HEK293 (cell line): ENCODE data around the gene DDO.

Experiments
- CTCF ChIA-PET: fragments of 350-600 bp; formaldehyde crosslinking; extraction: SDS; loops from one replicate; lab custom pipeline; 2021; ENCODE audit warnings: antibody characterized with exemption; lab: Yijun Ruan, JAX
- POLR2A ChIA-PET: fragments of 300-600 bp; formaldehyde crosslinking; extraction: SDS; loops from one replicate; lab custom pipeline; 2020; ENCODE audit warnings: antibody characterized with exemption, inconsistent platforms; lab: Yijun Ruan, JAX
- H3K27ac ChIP-seq: fragments of 200-500 bp; sonication (Bioruptor generic); 2 replicates; pipeline ENCODE4 v1.5.1; 2014; ENCODE audit warnings: low read depth, low read length, control low read depth, inconsistent platforms; ENCODE audit errors: extremely low read depth
- H3K36me3 ChIP-seq, 2 experiments: fragments of 200-500 bp in 1 of 2; sonication (Bioruptor generic) in 1 of 2; 1 replicate in 1 of 2; 2 replicates in 1 of 2; pipeline ENCODE4 v1.5.1; 2014 to 2017; ENCODE audit warnings: inconsistent platforms in 2 of 2, low read length in 2 of 2; ENCODE audit not compliant: control insufficient read depth in 2 of 2, insufficient read depth in 1 of 2
- H3K4me1 ChIP-seq: fragments of 200-500 bp; sonication (Bioruptor generic); 2 replicates; pipeline ENCODE4 v1.5.1; 2014; ENCODE audit warnings: mild to moderate bottlenecking, low read length, inconsistent platforms; ENCODE audit not compliant: control insufficient read depth, insufficient read depth
- H3K4me3 ChIP-seq: 2 replicates; pipeline ENCODE4 v1.5.1; 2011; ENCODE audit warnings: low read depth, mild to moderate bottlenecking, control low read depth, low read length, moderate library complexity
- H3K9me3 ChIP-seq: fragments of 200-500 bp; sonication (Bioruptor generic); 2 replicates; pipeline ENCODE4 v1.5.1; 2014; ENCODE audit warnings: low read depth, low read length, inconsistent platforms; ENCODE audit not compliant: control insufficient read depth, insufficient read depth
- BCL11B ChIP-seq: fragments of 450-650 bp; formaldehyde crosslinking; IDR thresholded peaks from 2 replicates; pipeline ENCODE4 v1.5.1; 2016; ENCODE audit warnings: low read depth, missing biosample characterization, missing genetic modification characterization
- KLF10 ChIP-seq: fragments of 450-650 bp; IDR thresholded peaks from 2 replicates; pipeline ENCODE4 v1.5.1; 2018; ENCODE audit warnings: missing biosample characterization, mild to moderate bottlenecking, missing genetic modification characterization
- MZF1 ChIP-seq: fragments of 450-650 bp; formaldehyde crosslinking; IDR thresholded peaks from 2 replicates; pipeline ENCODE4 v1.5.1; 2017; ENCODE audit warnings: missing biosample characterization, missing genetic modification characterization, borderline replicate concordance
- ZNF114 ChIP-seq: fragments of 450-650 bp; formaldehyde crosslinking; IDR thresholded peaks from 2 replicates; pipeline ENCODE4 v1.5.0; 2017; ENCODE audit warnings: missing biosample characterization, missing genetic modification characterization
- ZNF132 ChIP-seq: fragments of 450-650 bp; formaldehyde crosslinking; IDR thresholded peaks from 2 replicates; pipeline ENCODE4 v1.5.1; 2017; ENCODE audit warnings: missing biosample characterization, missing genetic modification characterization, borderline replicate concordance
- ZNF138 ChIP-seq: fragments of 450-650 bp; formaldehyde crosslinking; IDR thresholded peaks from 2 replicates; pipeline ENCODE4 v1.5.1; 2016; ENCODE audit warnings: missing biosample characterization, missing genetic modification characterization, borderline replicate concordance
- ZNF174 ChIP-seq: fragments of 450-650 bp; formaldehyde crosslinking; IDR thresholded peaks from 2 replicates; pipeline ENCODE4 v1.5.0; 2017; ENCODE audit warnings: missing biosample characterization, mild to moderate bottlenecking, missing genetic modification characterization
- ZNF184 ChIP-seq: fragments of 450-650 bp; IDR thresholded peaks from 2 replicates; pipeline ENCODE4 v1.5.1; 2018; ENCODE audit warnings: missing biosample characterization, mild to moderate bottlenecking, missing genetic modification characterization
- ZNF202 ChIP-seq: fragments of 450-650 bp; formaldehyde crosslinking; IDR thresholded peaks from 2 replicates; pipeline ENCODE4 v1.5.1; 2016; ENCODE audit warnings: missing biosample characterization, missing genetic modification characterization, borderline replicate concordance
- ZNF214 ChIP-seq: fragments of 450-650 bp; formaldehyde crosslinking; IDR thresholded peaks from 2 replicates; pipeline ENCODE4 v1.5.1; 2017; ENCODE audit warnings: missing biosample characterization, mild to moderate bottlenecking, missing genetic modification characterization, borderline replicate concordance
- ZNF221 ChIP-seq: fragments of 450-650 bp; formaldehyde crosslinking; IDR thresholded peaks from 2 replicates; pipeline ENCODE4 v1.5.1; 2017; ENCODE audit warnings: missing biosample characterization, missing genetic modification characterization, borderline replicate concordance
- ZNF324 ChIP-seq: fragments of 450-650 bp; formaldehyde crosslinking; IDR thresholded peaks from 2 replicates; pipeline ENCODE4 v1.5.1; 2016; ENCODE audit warnings: missing biosample characterization, missing genetic modification characterization
- ZNF426 ChIP-seq: fragments of 450-650 bp; formaldehyde crosslinking; IDR thresholded peaks from 2 replicates; pipeline ENCODE4 v1.5.1; 2017; ENCODE audit warnings: missing biosample characterization, missing genetic modification characterization, mild to moderate bottlenecking, inconsistent platforms, moderate library complexity
- ZNF501 ChIP-seq: fragments of 450-650 bp; formaldehyde crosslinking; IDR thresholded peaks from 2 replicates; pipeline ENCODE4 v1.5.1; 2016; ENCODE audit warnings: missing biosample characterization, missing genetic modification characterization
- ZNF521 ChIP-seq: fragments of 450-650 bp; formaldehyde crosslinking; IDR thresholded peaks from 2 replicates; pipeline ENCODE4 v1.5.1; 2017; ENCODE audit warnings: missing biosample characterization, mild to moderate bottlenecking, missing genetic modification characterization
- ZNF529 ChIP-seq: fragments of 450-650 bp; formaldehyde crosslinking; IDR thresholded peaks from 2 replicates; pipeline ENCODE4 v1.5.1; 2017; ENCODE audit warnings: missing genetic modification characterization, missing biosample characterization; ENCODE audit not compliant: insufficient replicate concordance
- ZNF555 ChIP-seq: fragments of 450-650 bp; formaldehyde crosslinking; conservative IDR thresholded peaks from 2 replicates; pipeline ENCODE4 v1.5.1; 2017; ENCODE audit warnings: missing biosample characterization, mild to moderate bottlenecking, missing genetic modification characterization, inconsistent platforms
- ZNF561 ChIP-seq: fragments of 450-650 bp; IDR thresholded peaks from 2 replicates; pipeline ENCODE4 v1.5.1; 2018; ENCODE audit warnings: missing biosample characterization, missing genetic modification characterization, borderline replicate concordance
- ZNF654 ChIP-seq: fragments of 450-650 bp; formaldehyde crosslinking; IDR thresholded peaks from 2 replicates; pipeline ENCODE4 v1.5.1; 2016; ENCODE audit warnings: low read depth, missing biosample characterization, missing genetic modification characterization
- ZNF701 ChIP-seq: fragments of 450-650 bp; formaldehyde crosslinking; IDR thresholded peaks from 2 replicates; pipeline ENCODE4 v1.5.1; 2016; ENCODE audit warnings: missing biosample characterization, missing genetic modification characterization
- ZNF837 ChIP-seq: fragments of 450-650 bp; formaldehyde crosslinking; IDR thresholded peaks from 2 replicates; pipeline ENCODE4 v1.5.1; 2016; ENCODE audit warnings: missing biosample characterization, missing genetic modification characterization
- ZXDB ChIP-seq: fragments of 450-650 bp; formaldehyde crosslinking; IDR thresholded peaks from 2 replicates; pipeline ENCODE4 v1.5.1; 2016; ENCODE audit warnings: missing biosample characterization, missing genetic modification characterization
- TF ChIP-seq, protein P1 (sequence below): fragments of 450-650 bp; formaldehyde crosslinking; IDR thresholded peaks from 2 replicates; pipeline ENCODE4 v1.5.1; 2016; ENCODE audit warnings: missing biosample characterization, missing genetic modification characterization
- TF ChIP-seq, protein P2 (sequence below): fragments of 450-650 bp; formaldehyde crosslinking; IDR thresholded peaks from 2 replicates; pipeline ENCODE4 v1.5.1; 2016; ENCODE audit warnings: missing biosample characterization, missing genetic modification characterization
- TF ChIP-seq, protein P3 (sequence below): fragments of 450-650 bp; formaldehyde crosslinking; IDR thresholded peaks from 2 replicates; pipeline ENCODE4 v1.5.1; 2016; ENCODE audit warnings: missing biosample characterization, missing genetic modification characterization

DDO gene

DNA sequence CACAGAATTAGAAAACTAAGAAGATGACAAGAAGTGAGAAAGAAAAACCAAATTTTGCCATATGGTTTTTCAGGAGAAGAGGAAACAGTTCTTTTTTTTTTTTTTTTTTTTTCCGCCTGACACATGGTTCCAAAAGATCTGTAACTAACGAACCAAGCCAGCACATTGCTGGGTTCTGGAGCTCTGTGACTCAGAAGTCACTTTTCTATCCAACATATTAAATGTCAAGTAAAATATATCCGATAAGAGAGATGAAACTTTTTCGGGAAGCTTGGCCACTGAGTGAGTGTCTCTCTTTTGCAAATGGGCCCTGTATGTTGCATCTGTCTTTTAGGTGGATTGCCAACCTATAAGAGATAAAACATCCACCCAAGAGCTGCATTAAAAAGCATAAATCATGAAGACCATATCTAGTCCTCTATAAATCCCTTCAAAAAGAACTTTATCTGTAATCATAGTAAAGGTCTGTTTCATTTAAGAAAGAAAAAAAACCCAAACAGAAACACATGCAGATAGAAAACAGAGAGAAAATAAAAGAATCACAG is 61.8 kb downstream of the DDO start:
- ChIA-PET CTCF (interaction anchor here (1.1 to 5.2 kb wide), 3 partner anchors 12 to 314 kb away, joined by 4 to 23 read pairs (median 5); no protein-coding TSS in a partner anchor), POLR2A (no interaction called here)
- Histone ChIP-seq H3K4me3 (no peak overlapping the region), H3K4me1 (no peaks in the 10 kb centered on the region; the same call in 1 of the 2 replicates), H3K36me3 (no peaks in the 10 kb centered on the region), H3K9me3 (no peaks in the 10 kb centered on the region), H3K27ac (no peak overlapping the region)
- TF ChIP-seq ZNF529 (no peak), ZNF174 (tag by site-specific recombination) (no peak), ZNF555 (tag by site-specific recombination) (no peak), ZNF521 (tag by site-specific recombination) (no peak), ZNF138 (tag by site-specific recombination) (no peak), ZNF501 (tag by site-specific recombination) (no peak), ZNF837 (no peak), ZNF114 (tag by site-specific recombination) (no peak)
- TF ChIP-seq, protein P1, sequence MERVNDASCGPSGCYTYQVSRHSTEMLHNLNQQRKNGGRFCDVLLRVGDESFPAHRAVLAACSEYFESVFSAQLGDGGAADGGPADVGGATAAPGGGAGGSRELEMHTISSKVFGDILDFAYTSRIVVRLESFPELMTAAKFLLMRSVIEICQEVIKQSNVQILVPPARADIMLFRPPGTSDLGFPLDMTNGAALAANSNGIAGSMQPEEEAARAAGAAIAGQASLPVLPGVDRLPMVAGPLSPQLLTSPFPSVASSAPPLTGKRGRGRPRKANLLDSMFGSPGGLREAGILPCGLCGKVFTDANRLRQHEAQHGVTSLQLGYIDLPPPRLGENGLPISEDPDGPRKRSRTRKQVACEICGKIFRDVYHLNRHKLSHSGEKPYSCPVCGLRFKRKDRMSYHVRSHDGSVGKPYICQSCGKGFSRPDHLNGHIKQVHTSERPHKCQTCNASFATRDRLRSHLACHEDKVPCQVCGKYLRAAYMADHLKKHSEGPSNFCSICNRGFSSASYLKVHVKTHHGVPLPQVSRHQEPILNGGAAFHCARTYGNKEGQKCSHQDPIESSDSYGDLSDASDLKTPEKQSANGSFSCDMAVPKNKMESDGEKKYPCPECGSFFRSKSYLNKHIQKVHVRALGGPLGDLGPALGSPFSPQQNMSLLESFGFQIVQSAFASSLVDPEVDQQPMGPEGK (tag by site-specific recombination) = no peak
- TF ChIP-seq, protein P2, sequence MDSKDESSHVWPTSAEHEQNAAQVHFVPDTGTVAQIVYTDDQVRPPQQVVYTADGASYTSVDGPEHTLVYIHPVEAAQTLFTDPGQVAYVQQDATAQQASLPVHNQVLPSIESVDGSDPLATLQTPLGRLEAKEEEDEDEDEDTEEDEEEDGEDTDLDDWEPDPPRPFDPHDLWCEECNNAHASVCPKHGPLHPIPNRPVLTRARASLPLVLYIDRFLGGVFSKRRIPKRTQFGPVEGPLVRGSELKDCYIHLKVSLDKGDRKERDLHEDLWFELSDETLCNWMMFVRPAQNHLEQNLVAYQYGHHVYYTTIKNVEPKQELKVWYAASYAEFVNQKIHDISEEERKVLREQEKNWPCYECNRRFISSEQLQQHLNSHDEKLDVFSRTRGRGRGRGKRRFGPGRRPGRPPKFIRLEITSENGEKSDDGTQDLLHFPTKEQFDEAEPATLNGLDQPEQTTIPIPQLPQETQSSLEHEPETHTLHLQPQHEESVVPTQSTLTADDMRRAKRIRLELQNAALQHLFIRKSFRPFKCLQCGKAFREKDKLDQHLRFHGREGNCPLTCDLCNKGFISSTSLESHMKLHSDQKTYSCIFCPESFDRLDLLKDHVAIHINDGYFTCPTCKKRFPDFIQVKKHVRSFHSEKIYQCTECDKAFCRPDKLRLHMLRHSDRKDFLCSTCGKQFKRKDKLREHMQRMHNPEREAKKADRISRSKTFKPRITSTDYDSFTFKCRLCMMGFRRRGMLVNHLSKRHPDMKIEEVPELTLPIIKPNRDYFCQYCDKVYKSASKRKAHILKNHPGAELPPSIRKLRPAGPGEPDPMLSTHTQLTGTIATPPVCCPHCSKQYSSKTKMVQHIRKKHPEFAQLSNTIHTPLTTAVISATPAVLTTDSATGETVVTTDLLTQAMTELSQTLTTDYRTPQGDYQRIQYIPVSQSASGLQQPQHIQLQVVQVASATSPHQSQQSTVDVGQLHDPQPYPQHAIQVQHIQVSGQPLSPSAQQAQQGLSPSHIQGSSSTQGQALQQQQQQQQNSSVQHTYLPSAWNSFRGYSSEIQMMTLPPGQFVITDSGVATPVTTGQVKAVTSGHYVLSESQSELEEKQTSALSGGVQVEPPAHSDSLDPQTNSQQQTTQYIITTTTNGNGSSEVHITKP (tag by site-specific recombination) = no peak

DNA sequence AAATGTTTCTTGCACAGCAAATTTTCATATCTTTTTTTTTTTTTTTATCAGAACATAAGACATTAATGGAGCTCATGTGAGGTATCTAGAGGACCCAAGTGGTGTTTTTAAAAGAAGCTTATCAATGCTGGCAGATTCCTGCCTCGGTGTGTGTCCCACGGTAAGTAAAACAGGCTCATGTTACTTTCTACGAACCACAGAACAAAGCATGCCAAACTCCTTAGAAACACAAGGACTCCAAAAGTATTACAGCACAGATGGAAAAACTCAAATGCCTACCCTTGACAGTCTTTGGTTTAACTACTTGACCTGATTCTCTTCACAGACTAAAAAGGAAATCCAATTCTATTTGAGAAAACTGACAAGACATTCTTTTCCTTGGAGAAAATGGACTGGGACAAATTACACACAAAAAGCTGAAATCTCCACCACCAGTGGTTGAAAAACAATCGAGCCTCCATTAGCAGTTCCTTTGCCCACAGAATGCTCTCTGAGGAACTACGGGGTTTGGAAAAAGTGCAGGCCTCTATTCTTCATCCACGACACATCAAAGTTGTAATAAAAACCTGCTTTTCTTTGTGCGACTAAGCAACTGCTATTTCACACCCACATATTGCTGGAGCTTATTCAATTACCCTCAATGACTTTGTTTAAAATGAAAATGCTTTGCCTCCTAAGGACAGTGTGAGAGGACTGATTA is 62.7 kb downstream of the DDO start:
- Histone ChIP-seq H3K27ac (no peak overlapping the region), H3K9me3 (no peaks in the 10 kb centered on the region), H3K4me3 (no peak overlapping the region), H3K4me1 (no peaks in the 10 kb centered on the region), H3K36me3 (no peaks in the 10 kb centered on the region)
- CTCF ChIA-PET = interaction anchor here (0.8 to 5.2 kb wide), 4 partner anchors 11 to 329 kb away, joined by 3 to 23 read pairs (median 4); no protein-coding TSS in a partner anchor
- POLR2A ChIA-PET = interaction anchor here (0.7 kb wide), 1 partner anchor 514 kb away, joined by 6 read pairs; no protein-coding TSS in a partner anchor
- TF ChIP-seq BCL11B = no peak
- no peak for TF ChIP-seq ZNF701 (tag by site-specific recombination)

DNA sequence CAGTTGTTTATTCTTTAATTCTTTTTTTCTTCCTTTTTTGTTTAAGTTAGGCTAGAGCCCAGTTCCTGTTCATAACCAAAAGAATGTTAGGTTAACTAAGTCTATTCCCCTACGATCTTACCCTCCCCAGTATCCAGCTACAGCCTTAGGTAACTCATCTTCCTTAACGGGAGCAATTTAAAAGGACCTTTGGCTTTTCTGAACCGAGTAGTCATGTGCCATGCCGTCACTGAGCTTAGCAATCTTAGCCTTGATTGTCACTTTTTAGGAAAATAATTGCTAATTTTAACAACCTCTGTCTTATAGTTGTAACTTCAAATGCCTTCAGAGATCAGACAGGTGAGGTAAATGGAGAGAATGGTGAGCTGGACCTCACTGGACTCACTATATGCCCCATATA is 63.4 kb downstream of the DDO start:
- Histone ChIP-seq H3K36me3 (no peaks in the 10 kb centered on the region), H3K4me1 (no peaks in the 10 kb centered on the region), H3K9me3 (no peaks in the 10 kb centered on the region), H3K4me3 (no peak overlapping the region), H3K27ac (no peak overlapping the region)
- ChIA-PET CTCF (interaction anchor here (0.8 to 5.2 kb wide), 3 partner anchors 10 to 330 kb away, joined by 3 to 23 read pairs (median 4); no protein-coding TSS in a partner anchor), POLR2A (no interaction called here)
- TF ChIP-seq ZNF561 (tag by site-specific recombination) (no peak), ZNF221 (tag by site-specific recombination) (no peak), KLF10 (no peak), ZNF184 (tag by site-specific recombination) (no peak), ZNF654 (tag by site-specific recombination) (no peak), ZNF132 (tag by site-specific recombination) (no peak), MZF1 (tag by site-specific recombination) (no peak), ZNF214 (tag by site-specific recombination) (no peak), ZNF324 (no peak), ZNF202 (tag by site-specific recombination) (no peak), ZNF426 (tag by site-specific recombination) (no peak), ZXDB (no peak)
- TF ChIP-seq, protein P3, sequence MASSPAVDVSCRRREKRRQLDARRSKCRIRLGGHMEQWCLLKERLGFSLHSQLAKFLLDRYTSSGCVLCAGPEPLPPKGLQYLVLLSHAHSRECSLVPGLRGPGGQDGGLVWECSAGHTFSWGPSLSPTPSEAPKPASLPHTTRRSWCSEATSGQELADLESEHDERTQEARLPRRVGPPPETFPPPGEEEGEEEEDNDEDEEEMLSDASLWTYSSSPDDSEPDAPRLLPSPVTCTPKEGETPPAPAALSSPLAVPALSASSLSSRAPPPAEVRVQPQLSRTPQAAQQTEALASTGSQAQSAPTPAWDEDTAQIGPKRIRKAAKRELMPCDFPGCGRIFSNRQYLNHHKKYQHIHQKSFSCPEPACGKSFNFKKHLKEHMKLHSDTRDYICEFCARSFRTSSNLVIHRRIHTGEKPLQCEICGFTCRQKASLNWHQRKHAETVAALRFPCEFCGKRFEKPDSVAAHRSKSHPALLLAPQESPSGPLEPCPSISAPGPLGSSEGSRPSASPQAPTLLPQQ (tag by site-specific recombination) = no peak
